Body of pancreas (tissue), 4 donors: ENCODE measurements around the gene NKAIN4.

ENCODE experiments used
- CTCF ChIP-seq, 7 experiments: fragments of 450-650 bp in 4 of 7; fragments of 200-600 bp in 3 of 7; sonication (generic) in 3 of 7; IDR thresholded peaks; one replicate each; pipeline ENCODE4 v1.5.1; 2016 to 2019; ENCODE audit warnings: antibody characterized with exemption in 7 of 7
- POLR2A ChIP-seq, 3 donors: fragments of 450-650 bp; IDR thresholded peaks; one replicate each; pipeline ENCODE4 v1.6.1; 2016; ENCODE audit warnings: antibody characterized with exemption in 3 of 3, mild to moderate bottlenecking in 2 of 3

GRCh38 chr20:63232235-63233060 is 21.8 kb downstream of the NKAIN4 start:
- TF ChIP-seq CTCF (IDR thresholded peaks at IDR 0.05) (no peak), POLR2A (IDR thresholded peaks at IDR 0.05) (no peak)
